Tibial nerve (tissue), 4 donors: ENCODE results near the gene DAZAP1. TPM values are rescaled to one million over a fixed set of nuclear protein-coding genes. Genes with fewer than 3 reads are reported as not detected.

Source experiments
- DNase-seq, 2 donors: peaks; one replicate each; pipeline ENCODE4 v3.0.0-alpha.2; 2019; ENCODE audit warnings: low spot score in 2 of 2
- H3K27ac ChIP-seq, 4 donors: fragments of 200-600 bp; sonication (generic) in 3 of 4; one replicate each; pipeline ENCODE4 v1.5.1; 2017 to 2019; ENCODE audit warnings: mild to moderate bottlenecking in 1 of 4
- H3K27me3 ChIP-seq, 2 donors: fragments of 200-600 bp; sonication (generic) in 1 of 2; one replicate each; pipeline versions ENCODE4 v1.5.1 to v1.6.0; 2017 to 2019
- H3K36me3 ChIP-seq, 3 donors: fragments of 200-600 bp; sonication (generic); one replicate each; pipeline ENCODE4 v1.5.1; 2018 to 2019
- H3K4me1 ChIP-seq, 4 donors: fragments of 200-600 bp; sonication (generic) in 3 of 4; one replicate each; pipeline ENCODE4 v1.5.1; 2017 to 2019
- H3K4me3 ChIP-seq, 4 donors: fragments of 200-600 bp; sonication (generic) in 3 of 4; one replicate each; pipeline ENCODE4 v1.5.1; 2017 to 2019; ENCODE audit warnings: mild to moderate bottlenecking in 1 of 4, moderate library complexity in 1 of 4
- H3K9me3 ChIP-seq, 4 donors: fragments of 200-600 bp; sonication (generic) in 3 of 4; one replicate each; pipeline ENCODE4 v1.5.1; 2017 to 2019
- CTCF ChIP-seq, 5 experiments: fragments of 200-600 bp in 3 of 5; fragments of 450-650 bp in 2 of 5; sonication (generic) in 3 of 5; IDR thresholded peaks; one replicate each; pipeline ENCODE4 v1.5.1; 2016 to 2019; ENCODE audit warnings: antibody characterized with exemption in 5 of 5, mild to moderate bottlenecking in 3 of 5, moderate library complexity in 2 of 5
- EP300 ChIP-seq, 2 donors: sonication (generic); formaldehyde crosslinking; IDR thresholded peaks; one replicate each; pipeline ENCODE4 v1.6.1; 2017; ENCODE audit warnings: antibody characterized with exemption in 2 of 2, mild to moderate bottlenecking in 1 of 2
- POLR2A ChIP-seq, 2 donors: fragments of 450-650 bp; IDR thresholded peaks; one replicate each; pipeline ENCODE4 v1.6.1; 2017; ENCODE audit warnings: antibody characterized with exemption in 2 of 2, mild to moderate bottlenecking in 2 of 2, moderate library complexity in 2 of 2
- WGBS, 2 donors: methylation state at CpG; one replicate each; pipeline ENCODE4 v1.1.5; 2018; 5-methylcytosine and 5-hydroxymethylcytosine counted together
- total RNA-seq, 4 donors: library from RNA; depleted of rRNA; stranded (reverse); fragments of >200 nt; gene quantifications; one replicate each; pipeline ENCODE4 v1.1.0, GENCODE V29; 2016

Gene DAZAP1
- total RNA-seq, 4 donors from 2014 or later = 34.3 to 68.4 (median 61.0) TPM

- Histone ChIP-seq H3K9me3 (no peaks in the 10 kb centered on the region), H3K27me3 (peaks cover 2 to 74% of the 10 kb centered on the region in 2 donors), H3K4me3 (peak overlapping the region; percentile 8 to 50 (median 26)), H3K27ac (no peak overlapping the region), H3K4me1 (peaks cover 0 to 91% (median 54%) of the 10 kb centered on the region in 4 donors), H3K36me3 (peaks cover 0 to 28% (median 3%) of the 10 kb centered on the region in 3 donors)
- 34 to 37% methylated on average over 16 to 18 of the region's 28 CpGs for WGBS, 2 donors
- no peak for DNase-seq
- TF ChIP-seq EP300 (IDR thresholded peaks at IDR 0.05) (no peak), POLR2A (IDR thresholded peaks at IDR 0.05) (no peak), CTCF (IDR thresholded peaks at IDR 0.05) (no peak)
Measured at GRCh38 chr19:1471010-1471514, 63.7 kb downstream of the DAZAP1 start.

DNA sequence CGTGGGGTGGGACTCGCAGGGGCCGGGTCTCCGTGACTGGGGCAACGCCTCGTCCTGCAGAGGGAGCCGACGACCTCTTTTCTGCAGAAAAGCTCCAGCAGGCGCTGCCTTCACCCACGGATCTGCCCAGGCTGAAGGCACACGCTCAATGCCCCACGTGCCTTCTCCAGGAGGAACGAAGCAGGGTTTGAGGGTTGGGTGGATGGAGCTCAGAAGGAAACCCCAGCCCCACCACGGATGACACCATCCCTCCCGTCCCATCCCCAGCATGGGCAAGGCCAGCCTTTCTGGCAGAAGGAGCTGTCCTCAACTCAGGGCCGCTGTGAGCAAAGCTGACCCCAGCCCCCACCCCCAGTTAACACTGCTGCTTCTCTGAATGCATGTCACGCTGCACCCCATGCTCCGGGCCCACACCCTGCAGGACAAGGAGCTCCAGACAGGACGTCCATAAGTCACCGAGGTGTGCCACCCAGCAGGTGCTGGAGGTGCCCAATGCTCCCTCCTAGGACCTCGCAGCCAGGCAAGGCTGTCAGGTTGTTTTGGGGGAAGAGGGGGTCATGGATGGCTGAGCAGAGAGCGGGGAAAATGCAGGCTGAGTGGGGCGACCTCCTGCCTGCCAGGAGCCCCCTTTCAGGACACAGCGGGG, 64.3 kb downstream of the DAZAP1 start:
- H3K4me3 ChIP-seq = no peak overlapping the region
- H3K36me3 ChIP-seq = peaks cover 0 to 28% (median 3%) of the 10 kb centered on the region in 3 donors
- peaks cover 0 to 91% (median 52%) of the 10 kb centered on the region in 4 donors for H3K4me1 ChIP-seq
- WGBS, 2 donors = 35 to 37% methylated on average over 21 to 22 of the region's 24 CpGs
- no peak for DNase-seq
- H3K27ac ChIP-seq = no peak overlapping the region
- H3K27me3 ChIP-seq = peaks cover 2 to 68% of the 10 kb centered on the region in 2 donors
- no peaks in the 10 kb centered on the region for H3K9me3 ChIP-seq
- TF ChIP-seq EP300 (IDR thresholded peaks at IDR 0.05) (no peak), POLR2A (IDR thresholded peaks at IDR 0.05) (no peak), CTCF (IDR thresholded peaks at IDR 0.05) (no peak)

- peaks cover 0 to 88% (median 49%) of the 10 kb centered on the region in 4 donors for H3K4me1 ChIP-seq
- H3K9me3 ChIP-seq = no peaks in the 10 kb centered on the region
- 54 to 61% methylated on average over 31 to 44 of the region's 44 CpGs for WGBS, 2 donors
- H3K27ac ChIP-seq = no peak overlapping the region
- H3K27me3 ChIP-seq = peaks cover 2 to 62% of the 10 kb centered on the region in 2 donors
- H3K4me3 ChIP-seq = no peak overlapping the region
- TF ChIP-seq EP300 (IDR thresholded peaks at IDR 0.05) = no peak
- no peak for DNase-seq
- H3K36me3 ChIP-seq = peaks cover 0 to 33% (median 3%) of the 10 kb centered on the region in 3 donors
Measured at GRCh38 chr19:1472231-1473084, 65.1 kb downstream of the DAZAP1 start.

DNA sequence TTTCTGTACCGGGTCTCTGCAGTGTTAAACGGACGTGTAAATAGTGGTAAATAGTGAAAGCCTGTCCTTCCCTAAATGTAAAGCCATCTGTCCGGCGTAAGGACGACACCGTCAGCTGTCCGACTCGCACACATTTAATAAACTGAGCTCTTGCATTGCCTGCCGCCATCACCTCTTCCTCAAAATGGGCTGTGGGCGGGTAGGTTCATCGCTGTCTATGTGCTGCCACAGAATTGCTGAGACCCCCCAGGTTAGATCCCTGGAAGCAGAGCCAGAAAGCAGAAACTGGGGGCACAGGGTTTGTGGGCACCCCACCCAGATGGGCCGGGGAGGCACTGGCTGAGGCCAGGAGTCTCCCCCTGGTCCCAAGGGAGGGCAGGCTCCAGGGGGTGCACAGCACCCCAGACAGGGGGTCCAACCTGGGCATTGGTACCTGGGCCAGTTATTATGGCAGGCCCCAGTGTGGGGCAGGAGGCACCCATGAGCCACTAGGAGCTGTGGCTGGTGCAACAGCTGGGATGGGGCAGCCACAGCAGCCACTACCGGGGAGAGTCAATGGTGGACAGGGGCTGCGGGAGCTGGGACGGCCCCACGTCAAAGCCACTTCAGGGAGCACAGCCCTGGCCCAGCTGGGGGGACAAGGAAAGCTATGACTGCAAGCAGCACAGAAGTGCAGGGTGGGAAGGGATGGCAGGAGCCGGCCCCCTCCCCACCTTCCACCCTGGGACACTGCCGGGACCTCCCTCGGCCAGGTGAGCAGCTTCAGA, 65.9 kb downstream of the DAZAP1 start:
- TF ChIP-seq POLR2A (IDR thresholded peaks at IDR 0.05) = no peak
- DNase-seq = no peak
- Histone ChIP-seq H3K27me3 (peaks cover 2 to 54% of the 10 kb centered on the region in 2 donors), H3K36me3 (peaks cover 0 to 36% (median 3%) of the 10 kb centered on the region in 3 donors), H3K4me3 (no peak overlapping the region), H3K4me1 (peaks cover 0 to 88% (median 49%) of the 10 kb centered on the region in 4 donors), H3K9me3 (no peaks in the 10 kb centered on the region), H3K27ac (peak overlapping the region in 1 of 4 donors; percentile 50)
- WGBS, 2 donors = 57 to 69% methylated on average over 18 to 20 of the region's 20 CpGs

DNA sequence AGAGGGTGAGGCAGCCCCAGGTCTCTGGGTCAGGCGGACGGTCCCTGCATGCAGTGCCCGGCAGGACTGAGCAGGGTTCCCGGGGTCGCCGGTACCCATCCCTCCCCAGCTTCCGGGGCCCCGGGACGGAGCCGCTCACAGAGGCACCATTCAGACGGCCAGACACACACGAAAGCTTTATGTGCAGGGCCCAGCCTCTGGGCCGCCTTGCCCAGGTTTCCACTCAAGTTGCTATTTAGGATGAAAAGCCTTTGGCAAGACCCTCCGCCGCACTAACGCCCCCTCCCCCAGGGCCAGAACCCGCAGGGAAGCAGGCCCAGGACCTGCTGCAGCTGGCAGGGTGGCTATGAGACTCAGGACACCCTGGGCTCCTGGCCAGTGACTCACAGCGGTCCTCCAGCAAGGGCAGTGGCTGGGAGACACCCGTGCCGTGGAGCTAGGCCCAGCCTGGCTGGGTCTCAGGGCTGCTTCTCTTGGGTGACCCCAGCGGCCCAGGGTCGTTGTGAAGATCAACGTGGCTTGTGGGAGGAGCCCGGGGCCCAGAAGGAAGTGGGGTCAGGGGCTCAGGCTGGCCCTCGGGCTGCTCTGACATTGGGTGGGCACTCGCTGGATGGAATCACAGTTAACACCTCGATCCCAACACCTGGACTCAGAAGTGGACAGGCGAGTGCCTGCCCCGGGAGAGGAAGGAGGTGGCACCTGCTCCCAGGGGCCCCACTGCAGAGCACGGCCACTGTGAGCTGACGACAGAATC, 66.8 kb downstream of the DAZAP1 start:
- Histone ChIP-seq H3K27me3 (peaks cover 2 to 48% of the 10 kb centered on the region in 2 donors), H3K36me3 (peaks cover 0 to 36% (median 3%) of the 10 kb centered on the region in 3 donors), H3K9me3 (no peaks in the 10 kb centered on the region), H3K27ac (peak overlapping the region in 3 of 4 donors; percentile 31 to 60 (median 50)), H3K4me1 (peaks cover 0 to 84% (median 46%) of the 10 kb centered on the region in 4 donors), H3K4me3 (no peak overlapping the region)
- WGBS, 2 donors = 54 to 59% methylated on average over 23 to 30 of the region's 31 CpGs
- no peak for TF ChIP-seq CTCF (IDR thresholded peaks at IDR 0.05)
- TF ChIP-seq POLR2A (IDR thresholded peaks at IDR 0.05) = no peak
- no peak for TF ChIP-seq EP300 (IDR thresholded peaks at IDR 0.05)
- DNase-seq = no peak
